BLaER1 (cell line): ENCODE data around the gene PSMD12.

Experiments
- H3K27ac ChIP-seq: shearing (Covaris generic); formaldehyde crosslinking; 2 replicates; pipeline ENCODE4 v1.8.1; 2022
- H3K27me3 ChIP-seq: shearing (Covaris generic); formaldehyde crosslinking; 2 replicates; pipeline ENCODE4 v1.8.1; 2022
- H3K36me3 ChIP-seq: shearing (Covaris generic); formaldehyde crosslinking; 2 replicates; pipeline ENCODE4 v1.8.1; 2022
- H3K4me1 ChIP-seq: shearing (Covaris generic); formaldehyde crosslinking; 2 replicates; pipeline ENCODE4 v1.8.1; 2022
- H3K4me2 ChIP-seq: shearing (Covaris generic); formaldehyde crosslinking; 2 replicates; pipeline ENCODE4 v1.8.1; 2022
- H3K4me3 ChIP-seq: shearing (Covaris generic); formaldehyde crosslinking; 2 replicates; pipeline ENCODE4 v1.8.1; 2022
- H3K9ac ChIP-seq: shearing (Covaris generic); formaldehyde crosslinking; 2 replicates; pipeline ENCODE4 v1.8.1; 2022
- H3K9me3 ChIP-seq: shearing (Covaris generic); formaldehyde crosslinking; 2 replicates; pipeline ENCODE4 v1.8.1; 2022
- H4K20me1 ChIP-seq: shearing (Covaris generic); formaldehyde crosslinking; 2 replicates; pipeline ENCODE4 v1.8.1; 2022
- Cebpa-rat ChIP-seq: shearing (Covaris generic); IDR thresholded peaks from 2 replicates; pipeline ENCODE4 v1.8.1; 2022

The PSMD12 gene

GRCh38 chr17:67403065-67403464 is 36.7 kb upstream of the PSMD12 start:
- Histone ChIP-seq H3K27ac (no peak overlapping the region), H3K4me3 (no peak overlapping the region), H4K20me1 (peaks cover 13% of the 10 kb centered on the region; the same call in 1 of the 2 replicates), H3K27me3 (no peaks in the 10 kb centered on the region), H3K9ac (no peak overlapping the region), H3K4me2 (peak overlapping the region; percentile 17; the same call in 1 of the 2 replicates), H3K9me3 (peaks cover 24% of the 10 kb centered on the region), H3K4me1 (peaks cover 51% of the 10 kb centered on the region), H3K36me3 (peaks cover 25% of the 10 kb centered on the region)
- TF ChIP-seq Cebpa-rat = no peak

GRCh38 chr17:67401598-67402504 is 35.5 kb upstream of the PSMD12 start:
- TF ChIP-seq Cebpa-rat = no peak

GRCh38 chr17:67401106-67401505 is 34.7 kb upstream of the PSMD12 start:
- Histone ChIP-seq H3K27ac (no peak overlapping the region), H3K9me3 (peaks cover 32% of the 10 kb centered on the region), H3K4me2 (peak overlapping the region; percentile 82), H3K4me1 (peaks cover 51% of the 10 kb centered on the region), H3K27me3 (no peaks in the 10 kb centered on the region), H3K9ac (no peak overlapping the region), H3K4me3 (no peak overlapping the region), H4K20me1 (peaks cover 13% of the 10 kb centered on the region; the same call in 1 of the 2 replicates), H3K36me3 (peaks cover 33% of the 10 kb centered on the region)
- TF ChIP-seq Cebpa-rat = no peak

More at GRCh38 chr17:67401598-67402504, 35.5 kb upstream of the PSMD12 start:
- Histone ChIP-seq H3K9me3 (peaks cover 25% of the 10 kb centered on the region), H3K4me3 (no peak overlapping the region), H3K27ac (no peak overlapping the region), H3K9ac (no peak overlapping the region), H3K4me2 (no peak overlapping the region), H3K4me1 (peaks cover 51% of the 10 kb centered on the region), H4K20me1 (peaks cover 13% of the 10 kb centered on the region; the same call in 1 of the 2 replicates), H3K27me3 (no peaks in the 10 kb centered on the region), H3K36me3 (peaks cover 33% of the 10 kb centered on the region)

GRCh38 chr17:67400193-67400592 is 33.8 kb upstream of the PSMD12 start:
- Histone ChIP-seq H3K4me1 (peaks cover 51% of the 10 kb centered on the region), H3K9me3 (peaks cover 40% of the 10 kb centered on the region), H3K36me3 (peaks cover 34% of the 10 kb centered on the region), H3K9ac (peak overlapping the region; percentile 1; the same call in 1 of the 2 replicates), H3K4me2 (peak overlapping the region; percentile 82), H3K27ac (peak overlapping the region; percentile 45), H3K4me3 (0 out of 2 replicates have a peak overlapping the region, but pooled peaks have one; percentile 10), H3K27me3 (no peaks in the 10 kb centered on the region), H4K20me1 (peaks cover 13% of the 10 kb centered on the region; the same call in 1 of the 2 replicates)
- no peak for TF ChIP-seq Cebpa-rat

GRCh38 chr17:67399676-67400075 is 33.3 kb upstream of the PSMD12 start:
- H3K4me2 ChIP-seq = peak overlapping the region; percentile 82
- no peak for TF ChIP-seq Cebpa-rat
- 0 out of 2 replicates have a peak overlapping the region, but pooled peaks have one; percentile 10 for H3K4me3 ChIP-seq
- H3K27me3 ChIP-seq = no peaks in the 10 kb centered on the region
- H3K36me3 ChIP-seq = peaks cover 39% of the 10 kb centered on the region
- no peak overlapping the region; the same call in 1 of the 2 replicates for H3K9ac ChIP-seq
- H4K20me1 ChIP-seq = peaks cover 13% of the 10 kb centered on the region; the same call in 1 of the 2 replicates
- peak overlapping the region; percentile 45; the same call in 1 of the 2 replicates for H3K27ac ChIP-seq
- peaks cover 51% of the 10 kb centered on the region for H3K4me1 ChIP-seq
- peaks cover 37% of the 10 kb centered on the region for H3K9me3 ChIP-seq

- Histone ChIP-seq H3K27me3 (no peaks in the 10 kb centered on the region), H3K36me3 (peaks cover 58% of the 10 kb centered on the region), H3K4me1 (peaks cover 31% of the 10 kb centered on the region), H3K4me2 (no peak overlapping the region), H4K20me1 (peaks cover 21% of the 10 kb centered on the region; the same call in 1 of the 2 replicates), H3K27ac (no peak overlapping the region), H3K4me3 (no peak overlapping the region), H3K9ac (no peak overlapping the region), H3K9me3 (peaks cover 37% of the 10 kb centered on the region)
- TF ChIP-seq Cebpa-rat = no peak
These were observed 27.5 kb upstream of the PSMD12 start for GRCh38 chr17:67393809-67394397.

- Histone ChIP-seq H3K4me1 (peaks cover 40% of the 10 kb centered on the region), H3K27me3 (no peaks in the 10 kb centered on the region), H3K9me3 (peaks cover 19% of the 10 kb centered on the region), H3K36me3 (peaks cover 46% of the 10 kb centered on the region), H3K27ac (no peak overlapping the region), H3K4me2 (no peak overlapping the region), H3K4me3 (no peak overlapping the region), H3K9ac (no peak overlapping the region), H4K20me1 (peaks cover 37% of the 10 kb centered on the region; the same call in 1 of the 2 replicates)
- no peak for TF ChIP-seq Cebpa-rat
These were observed 25.7 kb upstream of the PSMD12 start for GRCh38 chr17:67392111-67392510.

- Histone ChIP-seq H3K4me2 (peak overlapping the region; percentile 61), H3K27me3 (no peaks in the 10 kb centered on the region), H3K9me3 (peaks cover 6% of the 10 kb centered on the region), H3K27ac (peak overlapping the region; percentile 39; the same call in 1 of the 2 replicates), H4K20me1 (peaks cover 39% of the 10 kb centered on the region; the same call in 1 of the 2 replicates), H3K4me1 (peaks cover 51% of the 10 kb centered on the region), H3K4me3 (no peak overlapping the region), H3K9ac (no peak overlapping the region), H3K36me3 (peaks cover 38% of the 10 kb centered on the region)
- no peak for TF ChIP-seq Cebpa-rat
These were observed 24.4 kb upstream of the PSMD12 start for GRCh38 chr17:67390646-67391361.

GRCh38 chr17:67390006-67390645 is 23.7 kb upstream of the PSMD12 start:
- Histone ChIP-seq H3K4me2 (peak overlapping the region; percentile 61), H3K4me3 (no peak overlapping the region), H3K9ac (no peak overlapping the region), H4K20me1 (peaks cover 39% of the 10 kb centered on the region; the same call in 1 of the 2 replicates), H3K9me3 (peaks cover 4% of the 10 kb centered on the region), H3K27ac (peak overlapping the region; percentile 39; the same call in 1 of the 2 replicates), H3K4me1 (peaks cover 51% of the 10 kb centered on the region), H3K27me3 (no peaks in the 10 kb centered on the region), H3K36me3 (peaks cover 36% of the 10 kb centered on the region)
- TF ChIP-seq Cebpa-rat = no peak
